Adipocyte (in vitro differentiated cells): ENCODE measurements around the gene TRAF2.

Experiments
- DNase-seq: peaks from one replicate; pipeline ENCODE4 v3.0.0-alpha.2; 2015; ENCODE audit warnings: low read depth
- H3K27me3 ChIP-seq: replicated peaks from 2 replicates; pipeline ENCODE4 v1.7.0; 2013; ENCODE audit warnings: mild to moderate bottlenecking, low read length, moderate library complexity; ENCODE audit not compliant: control insufficient read depth, insufficient read depth
- H3K36me3 ChIP-seq: 2 replicates; pipeline ENCODE4 v1.7.0; 2013; ENCODE audit warnings: low read length, mild to moderate bottlenecking, moderate library complexity; ENCODE audit not compliant: control insufficient read depth, insufficient read depth, severe bottlenecking
- H3K4me1 ChIP-seq: 2 replicates; pipeline ENCODE4 v1.7.0; 2013; ENCODE audit warnings: mild to moderate bottlenecking, low read length, moderate library complexity; ENCODE audit not compliant: control insufficient read depth, insufficient read depth
- H3K4me3 ChIP-seq: 2 replicates; pipeline ENCODE4 v1.7.0; 2013; ENCODE audit warnings: mild to moderate bottlenecking, low read length, moderate library complexity
- H3K9ac ChIP-seq: 2 replicates; pipeline ENCODE4 v1.7.0; 2013; ENCODE audit warnings: mild to moderate bottlenecking, low read length, moderate library complexity
- H3K9me3 ChIP-seq: 2 replicates; pipeline ENCODE4 v1.7.0; 2013; ENCODE audit warnings: mild to moderate bottlenecking, low read length, moderate library complexity; ENCODE audit not compliant: control insufficient read depth

Gene TRAF2

GRCh38 chr9:136855461-136856078, 30.7 kb upstream of the TRAF2 start:
- Histone ChIP-seq H3K9me3 (no peaks in the 10 kb centered on the region), H3K27me3 (no peaks in the 10 kb centered on the region), H3K4me1 (peaks cover 12% of the 10 kb centered on the region), H3K9ac (no peak overlapping the region), H3K4me3 (no peak overlapping the region), H3K36me3 (peaks cover 8% of the 10 kb centered on the region)
- DNase-seq, result no peak

GRCh38 chr9:136856079-136856476, 30.2 kb upstream of the TRAF2 start:
- no peaks in the 10 kb centered on the region for H3K27me3 ChIP-seq
- no peak overlapping the region for H3K4me3 ChIP-seq
- DNase-seq, result no peak
- no peaks in the 10 kb centered on the region for H3K9me3 ChIP-seq
- H3K4me1 ChIP-seq, result peaks cover 12% of the 10 kb centered on the region
- H3K9ac ChIP-seq, result no peak overlapping the region
- H3K36me3 ChIP-seq, result peaks cover 13% of the 10 kb centered on the region

- Histone ChIP-seq H3K4me3 (no peak overlapping the region), H3K4me1 (peaks cover 12% of the 10 kb centered on the region), H3K27me3 (no peaks in the 10 kb centered on the region), H3K9ac (no peak overlapping the region), H3K36me3 (peaks cover 13% of the 10 kb centered on the region), H3K9me3 (no peaks in the 10 kb centered on the region)
- no peak for DNase-seq
These were observed 29.7 kb upstream of the TRAF2 start for GRCh38 chr9:136856541-136857141.

- Histone ChIP-seq H3K4me3 (no peak overlapping the region), H3K9ac (no peak overlapping the region), H3K9me3 (no peaks in the 10 kb centered on the region), H3K36me3 (peaks cover 19% of the 10 kb centered on the region), H3K4me1 (peaks cover 12% of the 10 kb centered on the region), H3K27me3 (no peaks in the 10 kb centered on the region)
- DNase-seq, result no peak
These were observed 29.1 kb upstream of the TRAF2 start for GRCh38 chr9:136857166-136857565.

- peaks cover 25% of the 10 kb centered on the region for H3K36me3 ChIP-seq
- H3K9me3 ChIP-seq, result no peaks in the 10 kb centered on the region
- H3K4me3 ChIP-seq, result no peak overlapping the region
- H3K27me3 ChIP-seq, result no peaks in the 10 kb centered on the region
- H3K4me1 ChIP-seq, result peaks cover 12% of the 10 kb centered on the region
- no peak overlapping the region for H3K9ac ChIP-seq
- DNase-seq, result no peak
These were observed 28.5 kb upstream of the TRAF2 start for GRCh38 chr9:136857581-136858412.

DNA sequence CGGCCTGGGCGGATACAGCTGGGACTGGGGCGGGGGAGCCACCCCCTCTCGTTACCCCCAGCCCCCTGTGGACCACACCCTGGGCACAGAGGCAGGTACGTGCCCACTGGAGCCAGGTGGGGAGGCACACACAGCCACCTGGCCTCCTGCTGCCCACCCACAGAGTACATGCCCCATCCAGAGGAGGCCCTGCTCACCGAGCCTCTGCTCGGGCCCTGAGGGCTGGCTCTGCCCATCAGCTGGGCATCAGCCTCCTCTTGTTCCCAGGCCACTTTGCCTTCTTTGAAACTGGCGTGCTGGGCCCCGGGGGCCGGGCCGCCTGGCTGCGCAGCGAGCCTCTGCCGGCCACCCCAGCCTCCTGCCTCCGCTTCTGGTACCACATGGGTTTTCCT, 27.9 kb upstream of the TRAF2 start:
- no peaks in the 10 kb centered on the region for H3K9me3 ChIP-seq
- no peak overlapping the region for H3K9ac ChIP-seq
- no peak overlapping the region for H3K4me3 ChIP-seq
- no peaks in the 10 kb centered on the region for H3K27me3 ChIP-seq
- no peak for DNase-seq
- peaks cover 12% of the 10 kb centered on the region for H3K4me1 ChIP-seq
- peaks cover 31% of the 10 kb centered on the region for H3K36me3 ChIP-seq

DNA sequence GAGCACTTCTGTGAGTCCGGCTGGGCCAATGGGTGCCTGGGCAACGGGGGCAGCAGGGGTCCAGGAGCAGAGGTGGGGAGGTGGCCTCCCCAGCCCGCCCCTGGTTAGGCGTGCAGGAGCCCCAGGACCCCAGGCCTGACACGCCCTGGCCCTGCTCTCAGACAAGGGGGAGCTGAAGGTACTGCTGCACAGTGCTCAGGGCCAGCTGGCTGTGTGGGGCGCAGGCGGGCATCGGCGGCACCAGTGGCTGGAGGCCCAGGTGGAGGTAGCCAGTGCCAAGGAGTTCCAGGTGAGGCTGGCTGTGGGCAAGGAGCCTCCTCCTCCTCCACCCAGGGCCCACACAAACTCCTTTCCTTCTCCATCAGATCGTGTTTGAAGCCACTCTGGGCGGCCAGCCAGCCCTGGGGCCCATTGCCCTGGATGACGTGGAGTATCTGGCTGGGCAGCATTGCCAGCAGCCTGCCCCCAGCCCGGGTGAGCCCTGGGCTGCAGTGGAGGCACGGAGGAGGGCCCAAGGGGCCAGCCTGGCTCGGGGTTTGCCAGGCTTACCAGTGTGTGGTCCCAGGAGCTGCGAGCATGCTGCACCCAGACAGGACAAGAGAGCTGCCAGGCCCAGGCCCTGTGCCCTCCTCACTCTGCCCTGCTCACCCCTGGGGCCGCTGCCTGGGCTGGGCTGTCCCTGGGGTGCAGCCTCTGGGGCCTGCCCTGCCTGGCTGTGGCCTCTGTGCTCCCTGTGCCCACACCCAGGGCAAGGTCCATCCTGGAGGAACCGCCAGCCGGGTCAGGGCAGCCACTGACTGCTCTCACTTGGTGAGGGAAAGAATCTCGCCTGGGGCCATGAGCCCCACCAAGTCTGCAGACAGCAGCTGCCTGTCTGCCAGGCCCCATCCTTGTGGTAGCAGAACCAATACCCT, 27.2 kb upstream of the TRAF2 start:
- Histone ChIP-seq H3K36me3 (peaks cover 38% of the 10 kb centered on the region), H3K9ac (peak overlapping the region; percentile 51), H3K4me1 (peaks cover 12% of the 10 kb centered on the region), H3K27me3 (no peaks in the 10 kb centered on the region), H3K9me3 (no peaks in the 10 kb centered on the region), H3K4me3 (no peak overlapping the region)
- peak; percentile 64 for DNase-seq

- Histone ChIP-seq H3K9me3 (no peaks in the 10 kb centered on the region), H3K36me3 (peaks cover 40% of the 10 kb centered on the region), H3K9ac (no peak overlapping the region), H3K27me3 (no peaks in the 10 kb centered on the region), H3K4me1 (peaks cover 22% of the 10 kb centered on the region), H3K4me3 (no peak overlapping the region)
- DNase-seq, result no peak
These were observed 25.8 kb upstream of the TRAF2 start for GRCh38 chr9:136860529-136860928.

DNA sequence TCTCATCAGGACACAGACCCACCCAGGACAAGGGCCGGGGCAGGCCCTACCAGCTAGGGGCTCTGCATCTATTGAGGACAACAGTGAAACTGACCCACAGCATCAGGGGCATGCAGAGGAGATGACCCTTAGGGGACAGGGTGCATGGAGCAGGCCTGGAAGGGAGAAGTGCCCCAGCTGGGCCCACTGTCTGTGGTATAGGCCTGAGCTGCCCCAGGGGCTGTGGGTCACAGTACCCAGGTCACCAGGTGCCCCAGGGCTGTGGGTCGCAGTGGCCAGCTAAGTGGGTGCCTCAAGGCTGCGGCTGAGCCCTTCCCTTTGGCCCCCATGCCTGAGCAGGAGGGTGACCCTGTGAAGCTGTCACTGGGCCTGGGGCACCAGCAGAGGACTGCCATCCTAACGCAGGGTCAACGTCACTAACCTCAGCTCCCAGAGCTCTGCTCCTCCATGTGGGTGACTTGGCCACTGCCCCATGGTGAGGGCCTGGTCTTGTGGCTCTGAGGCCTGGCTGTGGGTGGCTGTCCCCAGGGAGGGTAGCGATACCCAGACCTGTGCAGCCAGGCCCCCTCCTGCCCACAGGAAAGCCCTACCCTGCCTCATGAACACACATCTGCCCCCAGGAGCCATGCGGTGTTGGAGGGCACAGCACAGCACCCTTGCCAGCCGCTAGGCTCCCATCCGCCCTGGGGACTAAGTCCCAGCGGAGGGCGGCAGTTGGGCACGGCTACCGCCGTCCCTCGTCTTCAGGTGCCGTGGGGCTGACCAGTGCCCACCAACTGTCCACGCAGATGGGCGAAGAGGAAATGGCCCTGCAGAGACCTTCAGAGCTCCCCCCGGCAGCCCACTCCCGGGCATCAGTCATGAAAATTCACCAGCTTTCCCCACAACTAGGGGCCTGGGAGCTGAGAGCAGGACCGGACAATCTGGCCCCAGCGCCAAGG, 25.1 kb upstream of the TRAF2 start:
- Histone ChIP-seq H3K27me3 (no peaks in the 10 kb centered on the region), H3K36me3 (peaks cover 40% of the 10 kb centered on the region), H3K4me1 (peaks cover 22% of the 10 kb centered on the region), H3K4me3 (no peak overlapping the region), H3K9me3 (no peaks in the 10 kb centered on the region), H3K9ac (peak overlapping the region; percentile 46)
- no peak for DNase-seq

GRCh38 chr9:136861874-136862457, 24.4 kb upstream of the TRAF2 start:
- Histone ChIP-seq H3K9me3 (no peaks in the 10 kb centered on the region), H3K9ac (no peak overlapping the region), H3K4me1 (peaks cover 24% of the 10 kb centered on the region), H3K36me3 (peaks cover 40% of the 10 kb centered on the region), H3K4me3 (no peak overlapping the region), H3K27me3 (no peaks in the 10 kb centered on the region)
- DNase-seq, result no peak
